H1 (cell line): ENCODE results near the gene PAF1. TPM values are rescaled to one million over a fixed set of nuclear protein-coding genes. Genes with fewer than 3 reads are reported as not detected.

Experiments
- CTCF ChIA-PET: fragments of 300-600 bp; sonication (Branson Sonifier 250); formaldehyde crosslinking; loops from one replicate; lab custom pipeline; 2021; ENCODE audit not compliant: partially characterized antibody; lab: Charles Lee
- POLR2A ChIA-PET: fragments of 300-600 bp; sonication (Branson Sonifier 250); formaldehyde crosslinking; loops from one replicate; lab custom pipeline; 2021; ENCODE audit warnings: inconsistent platforms; ENCODE audit not compliant: partially characterized antibody; lab: Charles Lee
- DNase-seq, 2 experiments: peaks; one replicate each; pipeline versions ENCODE4 v3.0.0 to v3.0.0-alpha.2; 2010 to 2022; ENCODE audit warnings: low spot score in 2 of 2, low read depth in 1 of 2, mixed read lengths in 1 of 2
- FAIRE-seq: peaks from 2 replicates; lab custom pipeline; 2011; peaks lifted over from hg19 to GRCh38; lab: Jason Lieb, UNC
- H2AFZ ChIP-seq: 2 replicates; pipeline ENCODE4 v1.8.1; 2012; ENCODE audit warnings: low read length, inconsistent platforms
- H2AK5ac ChIP-seq: 2 replicates; pipeline ENCODE4 v1.6.1; 2013; ENCODE audit warnings: low read depth, low read length
- H2BK120ac ChIP-seq: replicated peaks from 2 replicates; pipeline ENCODE3; 2013; ENCODE audit warnings: low read depth, low read length, inconsistent platforms
- H2BK12ac ChIP-seq: 2 replicates; pipeline ENCODE4 v1.6.1; 2013; ENCODE audit warnings: low read depth, low read length
- H2BK15ac ChIP-seq: 2 replicates; pipeline ENCODE4 v1.6.1; 2013; ENCODE audit warnings: low read length
- H2BK20ac ChIP-seq: 2 replicates; pipeline ENCODE4 v1.6.1; 2013; ENCODE audit warnings: low read length
- H2BK5ac ChIP-seq: 2 replicates; pipeline ENCODE4 v1.6.1; 2013; ENCODE audit warnings: low read depth, low read length
- H3K14ac ChIP-seq: 2 replicates; pipeline ENCODE4 v1.6.1; 2013; ENCODE audit warnings: inconsistent platforms; ENCODE audit not compliant: insufficient read length
- H3K18ac ChIP-seq: 2 replicates; pipeline ENCODE4 v1.6.1; 2013; ENCODE audit warnings: low read length; ENCODE audit errors: extremely low read depth
- H3K23ac ChIP-seq: 2 replicates; pipeline ENCODE4 v1.6.1; 2013; ENCODE audit warnings: inconsistent platforms; ENCODE audit not compliant: insufficient read length
- H3K23me2 ChIP-seq: 2 replicates; pipeline ENCODE4 v1.6.1; 2013; ENCODE audit warnings: low read depth, low read length
- H3K27ac ChIP-seq: 2 replicates; pipeline ENCODE4 v1.6.1; 2011; ENCODE audit warnings: low read depth, low read length, inconsistent platforms
- H3K27me3 ChIP-seq, 4 experiments: replicated peaks in 1 of 4; 1 replicate in 1 of 4; 2 replicates in 3 of 4; pipeline versions ENCODE4 v1.6.1 to v1.8.1; 2011 to 2013; ENCODE audit warnings: low read length in 3 of 4, mild to moderate bottlenecking in 3 of 4, inconsistent platforms in 2 of 4, mixed read lengths in 2 of 4, moderate library complexity in 1 of 4; ENCODE audit not compliant: control insufficient read depth in 3 of 4, insufficient read depth in 3 of 4; ENCODE audit errors: extremely low read depth in 1 of 4
- H3K36me3 ChIP-seq, 4 experiments: 2 replicates each; pipeline versions ENCODE4 v1.6.1 to v1.8.1; 2011 to 2013; ENCODE audit warnings: mild to moderate bottlenecking in 4 of 4, low read length in 3 of 4, moderate library complexity in 2 of 4, control low read depth in 1 of 4, inconsistent platforms in 1 of 4; ENCODE audit not compliant: insufficient read depth in 4 of 4, control insufficient read depth in 2 of 4
- H3K4ac ChIP-seq: replicated peaks from 2 replicates; pipeline ENCODE3; 2013; ENCODE audit warnings: low read length, low read depth, mixed read lengths, inconsistent platforms; ENCODE audit not compliant: insufficient read length
- H3K4me1 ChIP-seq, 4 experiments: replicated peaks in 1 of 4; 1 replicate in 1 of 4; 2 replicates in 3 of 4; pipeline versions ENCODE4 v1.6.1 to v1.8.1; 2011 to 2013; ENCODE audit warnings: low read length in 3 of 4, inconsistent platforms in 2 of 4, mixed read lengths in 1 of 4; ENCODE audit not compliant: insufficient read depth in 4 of 4, control insufficient read depth in 3 of 4
- H3K4me2 ChIP-seq, 2 experiments: 2 replicates each; pipeline versions ENCODE4 v1.6.1 to v1.8.1; 2011 to 2013; ENCODE audit warnings: low read depth in 2 of 2, low read length in 2 of 2, control low read depth in 1 of 2, inconsistent platforms in 1 of 2, mild to moderate bottlenecking in 1 of 2; ENCODE audit not compliant: insufficient read depth in 1 of 2
- H3K4me3 ChIP-seq, 4 experiments: fragments of 200-600, 300-600 bp in 1 of 4; sonication (generic), shearing (Covaris generic), sonication (Bioruptor Twin) in 1 of 4; 2 replicates each; pipeline versions ENCODE4 v1.5.1 to v1.8.1; 2011 to 2016; ENCODE audit warnings: low read length in 4 of 4, low read depth in 3 of 4, control low read depth in 2 of 4, inconsistent platforms in 2 of 4, mild to moderate bottlenecking in 2 of 4, mixed read lengths in 1 of 4, moderate library complexity in 1 of 4; ENCODE audit not compliant: insufficient read depth in 2 of 4; ENCODE audit errors: extremely low read depth in 1 of 4
- H3K56ac ChIP-seq: replicated peaks from 2 replicates; pipeline ENCODE3; 2013; ENCODE audit warnings: low read depth, mild to moderate bottlenecking, mixed read lengths, low read length, inconsistent platforms; ENCODE audit not compliant: insufficient read length
- H3K79me1 ChIP-seq: 2 replicates; pipeline ENCODE4 v1.6.1; 2013; ENCODE audit warnings: low read depth, low read length, control low read depth
- H3K79me2 ChIP-seq, 2 experiments: 2 replicates each; pipeline versions ENCODE4 v1.6.1 to v1.8.1; 2012 to 2013; ENCODE audit warnings: low read length in 2 of 2, mild to moderate bottlenecking in 2 of 2, inconsistent platforms in 1 of 2; ENCODE audit not compliant: insufficient read depth in 2 of 2, control insufficient read depth in 1 of 2
- H3K9ac ChIP-seq, 4 experiments: replicated peaks in 1 of 4; 1 replicate in 1 of 4; 2 replicates in 3 of 4; pipeline versions ENCODE4 v1.6.1 to v1.8.1; 2011 to 2013; ENCODE audit warnings: low read depth in 3 of 4, low read length in 3 of 4, control low read depth in 2 of 4, mild to moderate bottlenecking in 2 of 4, moderate library complexity in 2 of 4, inconsistent platforms in 1 of 4; ENCODE audit errors: extremely low read depth in 1 of 4
- H3K9me3 ChIP-seq, 2 experiments: 2 replicates each; pipeline versions ENCODE4 v1.6.1 to v1.8.1; 2012 to 2013; ENCODE audit warnings: mild to moderate bottlenecking in 2 of 2, moderate library complexity in 2 of 2, control low read depth in 1 of 2, inconsistent platforms in 1 of 2, low read depth in 1 of 2, low read length in 1 of 2, mixed read lengths in 1 of 2; ENCODE audit not compliant: insufficient read depth in 2 of 2
- H4K20me1 ChIP-seq, 2 experiments: replicated peaks in 1 of 2; 2 replicates each; pipeline versions ENCODE3 to v1.8.1; 2011 to 2013; ENCODE audit warnings: inconsistent platforms in 2 of 2, low read length in 2 of 2, mild to moderate bottlenecking in 1 of 2; ENCODE audit not compliant: insufficient read depth in 2 of 2, control insufficient read depth in 1 of 2
- H4K5ac ChIP-seq: 2 replicates; pipeline ENCODE4 v1.6.1; 2013; ENCODE audit warnings: low read length, low read depth, mixed read lengths, inconsistent platforms; ENCODE audit not compliant: insufficient read length
- H4K8ac ChIP-seq: 2 replicates; pipeline ENCODE4 v1.8.0; 2013; ENCODE audit warnings: mild to moderate bottlenecking, moderate library complexity, low read length, inconsistent platforms; ENCODE audit not compliant: insufficient read depth; ENCODE audit errors: extremely low read depth
- H4K91ac ChIP-seq: replicated peaks from 2 replicates; pipeline ENCODE3; 2013; ENCODE audit warnings: low read length, mixed read lengths, inconsistent platforms; ENCODE audit not compliant: insufficient read length
- GTF2F1 ChIP-seq: IDR thresholded peaks from 2 replicates; pipeline ENCODE4 v1.6.1; 2012; ENCODE audit warnings: low read depth, low read length, improper control_type of control experiment, borderline replicate concordance
- RNF2 ChIP-seq: fragments of 200-900, 300-1000 bp; sonication (generic); IDR thresholded peaks from 2 replicates; pipeline ENCODE4 v1.7.1; 2016; ENCODE audit warnings: borderline replicate concordance, low read depth, mild to moderate bottlenecking, antibody characterized with exemption, low read length; ENCODE audit not compliant: poor library complexity, severe bottlenecking; ENCODE audit errors: missing control alignments
- TBP ChIP-seq: IDR thresholded peaks from 2 replicates; pipeline ENCODE4 v1.6.1; 2011; ENCODE audit warnings: low read depth, low read length, improper control_type of control experiment
- WGBS, 2 experiments: shearing (Covaris generic) in 1 of 2; methylation state at CpG; one replicate each; pipeline versions ENCODE4 v1.1.6 to v1.1.7; 2013 to 2015; ENCODE audit warnings: low lambda C conversion rate in 2 of 2, mixed read lengths in 2 of 2, inconsistent platforms in 1 of 2, low coverage in 1 of 2, missing lambda C conversion rate in 1 of 2; ENCODE audit not compliant: insufficient replicate concordance in 2 of 2, insufficient coverage in 1 of 2, insufficient read length in 1 of 2; ENCODE audit errors: extremely low coverage in 1 of 2, missing lambda C conversion rate in 1 of 2; 5-methylcytosine and 5-hydroxymethylcytosine counted together
- polyA plus RNA-seq, 7 experiments: library from polyadenylated mRNA; depleted of rRNA in 3 of 7; stranded (reverse) in 5 of 7; unstranded in 2 of 7; fragments of >200 nt in 5 of 7; fragments of 200-250 nt in 2 of 7; gene quantifications; 1 replicate in 5 of 7; 2 replicates in 1 of 7; 4 replicates in 1 of 7; pipeline versions ENCODE4 v1.2.1 to v1.2.3, GENCODE V29; 2011 to 2013; ENCODE audit warnings: missing spikeins in 2 of 7, mixed read lengths in 2 of 7
- total RNA-seq: library from RNA; stranded (reverse); fragmentation: NEBNext Ultra II Directional; extraction: Animal tissue kit (Norgen Biotek cat#: 25700); gene quantifications from 2 replicates; pipeline ENCODE4 v1.2.1, GENCODE V29; 2021

The PAF1 gene
- total and polyA plus RNA-seq, 2 of the 8 experiments (the other 6 are each of a cell fraction or from before 2014, with no cell fraction given), result 31.4 to 58.6 TPM

DNA sequence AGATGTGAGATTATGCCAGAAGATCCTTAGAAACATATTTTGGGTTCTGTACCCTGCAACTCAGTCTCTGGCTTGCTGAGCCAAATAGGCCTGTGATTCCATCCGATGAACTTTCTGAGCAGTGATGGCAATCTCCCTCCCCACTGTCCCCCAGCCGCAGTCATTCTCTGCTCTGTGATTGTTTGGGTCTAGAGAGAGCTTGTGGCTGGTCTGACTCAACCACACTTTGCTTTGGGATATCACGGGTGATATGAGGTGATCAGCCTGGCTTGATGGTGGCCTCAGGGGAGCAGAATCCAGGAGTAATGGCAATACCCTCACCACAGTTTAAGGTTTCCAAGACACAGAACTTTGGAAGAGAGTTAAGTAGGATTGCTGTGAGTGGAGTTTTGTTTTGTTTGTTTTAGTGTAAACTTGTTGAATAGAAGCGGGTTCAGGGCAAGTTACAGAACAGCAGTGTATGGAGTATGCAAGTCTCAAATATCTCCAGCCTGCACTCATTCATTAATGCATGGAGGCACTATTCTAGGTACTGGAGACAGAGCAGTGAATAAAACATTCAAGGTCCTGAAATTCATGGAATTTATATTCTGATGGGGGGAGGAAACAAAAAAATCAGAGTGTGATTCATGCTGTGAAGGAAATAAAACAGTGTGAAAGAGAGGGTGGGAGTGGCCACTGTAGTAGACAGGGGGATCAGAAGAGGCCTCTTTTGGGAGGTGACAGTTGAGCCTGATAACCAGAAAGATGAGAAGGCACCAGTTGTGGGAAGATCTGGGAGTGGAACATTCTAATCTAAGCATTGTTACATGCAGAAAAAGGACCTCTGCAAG, 43.4 kb downstream of the PAF1 start:
- Histone ChIP-seq H3K4ac (no peak overlapping the region), H3K36me3 (peaks cover 5 to 14% (median 8%) of the 10 kb centered on the region in 4 experiments; a peak in 6 of 8 replicates), H3K27ac (no peak overlapping the region), H2BK120ac (no peak overlapping the region), H2BK20ac (no peak overlapping the region), H3K4me3 (no peak overlapping the region), H3K9me3 (no peaks in the 10 kb centered on the region), H2AFZ (no peak overlapping the region), H3K18ac (no peak overlapping the region), H3K27me3 (no peaks in the 10 kb centered on the region), H4K5ac (no peak overlapping the region), H2BK15ac (no peak overlapping the region), H2AK5ac (no peak overlapping the region), H3K9ac (no peak overlapping the region), H2BK12ac (no peak overlapping the region), H4K8ac (no peak overlapping the region), H3K4me2 (no peak overlapping the region), H2BK5ac (no peak overlapping the region), H3K79me2 (peaks cover 0 to 32% of the 10 kb centered on the region in 2 experiments; a peak in 2 of 4 replicates), H3K23me2 (peaks cover 8% of the 10 kb centered on the region; the same call in 1 of the 2 replicates), H4K20me1 (peaks cover 16 to 22% of the 10 kb centered on the region in 2 experiments), H3K23ac (no peak overlapping the region), H3K56ac (no peak overlapping the region), H3K14ac (no peak overlapping the region), H4K91ac (no peak overlapping the region), H3K79me1 (peaks cover 12% of the 10 kb centered on the region), H3K4me1 (peaks cover 0 to 5% (median 1%) of the 10 kb centered on the region in 4 experiments; a peak in 4 of 7 replicates)
- WGBS, 2 experiments, result 79% methylated on average over 4 of the region's 4 CpGs; no CpG with 5 or more reads in 1 of the 2 experiments
- CTCF ChIA-PET, result interaction anchor here (0.5 to 2.8 kb wide), 6 partner anchors 8 to 1751 kb away, joined by 3 to 8 read pairs (median 4); no protein-coding TSS in a partner anchor
- no peak for DNase-seq
- TF ChIP-seq GTF2F1 (no peak), RNF2 (no peak), TBP (no peak)
- POLR2A ChIA-PET, result interaction anchor here (1.1 to 2.1 kb wide), 5 partner anchors 15 to 44 kb away, joined by 3 to 8 read pairs (median 5); partner anchors contain the start of genes MED29 and PAF1
- FAIRE-seq, result no peak
